ENCODE data around the gene SIPA1L3.

The SIPA1L3 gene

GRCh38 chr19:37948362-37948761 lies 41.4 kb downstream of the SIPA1L3 start:
- Histone ChIP-seq H3K36me3 (ENCODE audit: low read length) (no peaks in the 10 kb centered on the region), H3K4me2 (ENCODE audit: low read depth, low read length, poor library complexity, severe bottlenecking) (no peak overlapping the region), H3K4me3 (ENCODE audit: insufficient read depth, low read length, poor library complexity, severe bottlenecking) (no peak overlapping the region), H2AFZ (ENCODE audit: low read depth, low read length, severe bottlenecking) (no peak overlapping the region), H3K27ac (ENCODE audit: low read depth, low read length) (peak overlapping the region; percentile 56), H4K20me1 (ENCODE audit: low read depth, low read length) (no peaks in the 10 kb centered on the region), H3K79me2 (ENCODE audit: insufficient read depth, low read length) (peaks cover 97% of the 10 kb centered on the region), H3K9me2 (replicated peaks; ENCODE audit: insufficient read depth, low read length) (no peaks in the 10 kb centered on the region), H3K27me3 (ENCODE audit: low read length) (no peaks in the 10 kb centered on the region), H3K9me3 (ENCODE audit: insufficient read depth, low read length) (no peaks in the 10 kb centered on the region), H3K9ac (ENCODE audit: low read length) (no peak overlapping the region), H3F3A (ENCODE audit: insufficient read depth) (peaks cover 25% of the 10 kb centered on the region)
- TF ChIP-seq CTCF (IDR thresholded peaks at IDR 0.05; ENCODE audit: insufficient read depth, low read length, poor library complexity, severe bottlenecking), result no peak
- TF ChIP-seq EZH2phosphoT487 (conservative IDR thresholded peaks at IDR 0.05; ENCODE audit: low read length), result no peak

GRCh38 chr19:37950471-37951175 lies 43.6 kb downstream of the SIPA1L3 start:
- H3K9me3 ChIP-seq (ENCODE audit: insufficient read depth, low read length), result no peaks in the 10 kb centered on the region
- H3K27me3 ChIP-seq (ENCODE audit: low read length), result no peaks in the 10 kb centered on the region
- no peaks in the 10 kb centered on the region for H4K20me1 ChIP-seq (ENCODE audit: low read depth, low read length)
- peak overlapping the region; percentile 86 for H3K27ac ChIP-seq (ENCODE audit: low read depth, low read length)
- H3K9ac ChIP-seq (ENCODE audit: low read length), result peak overlapping the region; percentile 36
- H3K4me2 ChIP-seq (ENCODE audit: low read depth, low read length, poor library complexity, severe bottlenecking), result peak overlapping the region; percentile 69
- TF ChIP-seq EZH2phosphoT487 (conservative IDR thresholded peaks at IDR 0.05; ENCODE audit: low read length), result no peak
- TF ChIP-seq CTCF (IDR thresholded peaks at IDR 0.05; ENCODE audit: insufficient read depth, low read length, poor library complexity, severe bottlenecking), result no peak
- H3K4me3 ChIP-seq (ENCODE audit: insufficient read depth, low read length, poor library complexity, severe bottlenecking), result no peak overlapping the region
- H3F3A ChIP-seq (ENCODE audit: insufficient read depth), result peaks cover 40% of the 10 kb centered on the region
- H3K36me3 ChIP-seq (ENCODE audit: low read length), result no peaks in the 10 kb centered on the region
- H2AFZ ChIP-seq (ENCODE audit: low read depth, low read length, severe bottlenecking), result no peak overlapping the region
- no peaks in the 10 kb centered on the region for H3K9me2 ChIP-seq (replicated peaks; ENCODE audit: insufficient read depth, low read length)
- peaks cover 97% of the 10 kb centered on the region for H3K79me2 ChIP-seq (ENCODE audit: insufficient read depth, low read length)

GRCh38 chr19:37951816-37952210 lies 44.8 kb downstream of the SIPA1L3 start:
- no peak overlapping the region for H3K4me3 ChIP-seq (ENCODE audit: insufficient read depth, low read length, poor library complexity, severe bottlenecking)
- peak overlapping the region; percentile 86 for H3K27ac ChIP-seq (ENCODE audit: low read depth, low read length)
- H3K9me2 ChIP-seq (replicated peaks; ENCODE audit: insufficient read depth, low read length), result no peaks in the 10 kb centered on the region
- TF ChIP-seq EZH2phosphoT487 (conservative IDR thresholded peaks at IDR 0.05; ENCODE audit: low read length) (no peak), CTCF (IDR thresholded peaks at IDR 0.05; ENCODE audit: insufficient read depth, low read length, poor library complexity, severe bottlenecking) (no peak)
- H3K4me2 ChIP-seq (ENCODE audit: low read depth, low read length, poor library complexity, severe bottlenecking), result peak overlapping the region; percentile 69
- H2AFZ ChIP-seq (ENCODE audit: low read depth, low read length, severe bottlenecking), result no peak overlapping the region
- no peaks in the 10 kb centered on the region for H3K27me3 ChIP-seq (ENCODE audit: low read length)
- H3F3A ChIP-seq (ENCODE audit: insufficient read depth), result peaks cover 39% of the 10 kb centered on the region
- 0 out of 2 replicates have a peak, but pooled peaks cover 2% of the 10 kb centered on the region for H3K36me3 ChIP-seq (ENCODE audit: low read length)
- H3K79me2 ChIP-seq (ENCODE audit: insufficient read depth, low read length), result peaks cover 97% of the 10 kb centered on the region
- no peaks in the 10 kb centered on the region for H3K9me3 ChIP-seq (ENCODE audit: insufficient read depth, low read length)
- H3K9ac ChIP-seq (ENCODE audit: low read length), result peak overlapping the region; percentile 36
- no peaks in the 10 kb centered on the region for H4K20me1 ChIP-seq (ENCODE audit: low read depth, low read length)

Measured in SU-DHL-6 (cell line).